Esophagus muscularis mucosa (tissue), 4 donors: ENCODE data around the gene AFAP1L1. TPM values are rescaled to one million over a fixed set of nuclear protein-coding genes. Genes with fewer than 3 reads are reported as not detected.

Experiments
- DNase-seq: peaks from one replicate; pipeline ENCODE4 v3.0.0-alpha.2; 2017; ENCODE audit errors: extremely low spot score
- H3K27ac ChIP-seq, 4 donors: fragments of 200-600 bp; sonication (generic); replicated peaks in 1 of 4; 1 replicate in 3 of 4; 2 replicates in 1 of 4; pipeline ENCODE4 v1.5.1; 2016 to 2019; ENCODE audit warnings: mild to moderate bottlenecking in 1 of 4
- H3K27me3 ChIP-seq, 4 donors: fragments of 200-600 bp; sonication (generic); one replicate each; pipeline versions ENCODE4 v1.5.1 to v1.6.0; 2016 to 2019
- H3K36me3 ChIP-seq, 4 donors: fragments of 200-600 bp; sonication (generic); one replicate each; pipeline ENCODE4 v1.5.1; 2016 to 2019
- H3K4me1 ChIP-seq, 4 donors: fragments of 200-600 bp; sonication (generic); one replicate each; pipeline ENCODE4 v1.5.1; 2016 to 2019
- H3K4me3 ChIP-seq, 4 donors: fragments of 200-600 bp; sonication (generic); 1 replicate in 2 of 4; 2 replicates in 2 of 4; pipeline ENCODE4 v1.5.1; 2016 to 2019; ENCODE audit warnings: mild to moderate bottlenecking in 4 of 4, moderate library complexity in 1 of 4
- H3K9me3 ChIP-seq, 4 donors: fragments of 200-600 bp; sonication (generic); 1 replicate in 3 of 4; 2 replicates in 1 of 4; pipeline ENCODE4 v1.5.1; 2016 to 2019
- CTCF ChIP-seq, 3 experiments: fragments of 200-600 bp in 2 of 3; fragments of 450-650 bp in 1 of 3; sonication (generic) in 2 of 3; IDR thresholded peaks; one replicate each; pipeline ENCODE4 v1.5.1; 2017 to 2019; ENCODE audit warnings: antibody characterized with exemption in 3 of 3, mild to moderate bottlenecking in 2 of 3, moderate library complexity in 1 of 3
- EP300 ChIP-seq: sonication (generic); formaldehyde crosslinking; IDR thresholded peaks from one replicate; pipeline ENCODE4 v1.6.1; 2017; ENCODE audit warnings: antibody characterized with exemption
- POLR2A ChIP-seq: fragments of 450-650 bp; IDR thresholded peaks from one replicate; pipeline ENCODE4 v1.6.1; 2017; ENCODE audit warnings: antibody characterized with exemption, moderate library complexity, mild to moderate bottlenecking, low read depth
- POLR2AphosphoS5 ChIP-seq, 2 donors: sonication (generic); formaldehyde crosslinking; IDR thresholded peaks; one replicate each; pipeline ENCODE4 v1.6.1; 2017; ENCODE audit warnings: antibody characterized with exemption in 2 of 2
- WGBS: methylation state at CpG from one replicate; pipeline ENCODE4 v1.1.5; 2018; 5-methylcytosine and 5-hydroxymethylcytosine counted together
- intact Hi-C: fragments of 100-400 bp; cut with DNase I; formaldehyde crosslinking; loops from one replicate; pipeline ENCODE4 v1.15.1; 2023
- total RNA-seq, 4 donors: library from RNA; depleted of rRNA; stranded (reverse); fragments of >200 nt; gene quantifications; one replicate each; pipeline versions ENCODE4 v1.1.0 to v1.2.1, GENCODE V29; 2016

AFAP1L1 gene
- total RNA-seq, 4 donors from 2014 or later = 10.0 to 23.8 (median 16.6) TPM

DNA sequence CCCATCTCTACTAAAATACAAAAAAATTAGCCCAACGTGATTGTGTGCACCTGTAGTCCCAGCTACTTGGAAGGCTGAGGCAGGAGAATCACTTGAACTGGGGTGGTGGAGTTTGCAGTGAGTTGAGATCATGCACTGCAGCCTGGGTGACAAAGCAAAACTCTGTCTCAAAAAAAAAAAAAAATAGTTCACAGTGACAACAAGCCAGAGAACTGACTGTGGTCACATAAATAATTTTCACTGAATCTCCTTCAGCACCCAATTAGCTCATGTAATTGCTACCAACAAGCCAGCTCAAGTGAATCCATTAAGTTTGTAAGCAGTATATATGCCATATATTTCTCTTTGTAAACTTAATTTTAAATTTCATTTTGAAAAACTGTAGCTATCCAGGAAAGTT, 14.5 kb upstream of the AFAP1L1 start:
- Histone ChIP-seq H3K27ac (no peak overlapping the region), H3K4me3 (no peak overlapping the region), H3K9me3 (no peaks in the 10 kb centered on the region), H3K27me3 (peaks cover 0 to 3% (median 0%) of the 10 kb centered on the region in 4 donors), H3K4me1 (no peaks in the 10 kb centered on the region), H3K36me3 (peaks cover 3 to 61% (median 28%) of the 10 kb centered on the region in 4 donors)
- TF ChIP-seq POLR2AphosphoS5 (IDR thresholded peaks at IDR 0.05) = no peak
- no peak for TF ChIP-seq EP300
- TF ChIP-seq POLR2A = no peak
- no peak for TF ChIP-seq CTCF (IDR thresholded peaks at IDR 0.05)
- DNase-seq = no peak
- intact Hi-C loops = no loop called here
- 67% methylated on average over 1 of the region's 1 CpG for WGBS

- Histone ChIP-seq H3K4me3 (no peak overlapping the region), H3K27me3 (peaks cover 0 to 12% (median 0%) of the 10 kb centered on the region in 4 donors), H3K36me3 (peaks cover 0 to 51% (median 21%) of the 10 kb centered on the region in 4 donors), H3K9me3 (no peaks in the 10 kb centered on the region), H3K27ac (no peak overlapping the region), H3K4me1 (no peaks in the 10 kb centered on the region)
- no peak for DNase-seq
- intact Hi-C loops = no loop called here
- no peak for TF ChIP-seq EP300
- 75% methylated on average over 10 of the region's 10 CpGs for WGBS
These were observed 13.6 kb upstream of the AFAP1L1 start for GRCh38 chr5:149257889-149258705.

- Histone ChIP-seq H3K4me1 (peaks cover 0 to 4% (median 0%) of the 10 kb centered on the region in 4 donors), H3K27me3 (peaks cover 0 to 25% (median 0%) of the 10 kb centered on the region in 4 donors), H3K36me3 (peaks cover 0 to 31% (median 9%) of the 10 kb centered on the region in 4 donors), H3K9me3 (no peaks in the 10 kb centered on the region), H3K27ac (no peak overlapping the region), H3K4me3 (no peak overlapping the region)
- 78% methylated on average over 1 of the region's 1 CpG for WGBS
- intact Hi-C loops = no loop called here
- no peak for DNase-seq
- TF ChIP-seq POLR2A (no peak), EP300 (no peak), CTCF (IDR thresholded peaks at IDR 0.05) (no peak), POLR2AphosphoS5 (IDR thresholded peaks at IDR 0.05) (no peak)
These were observed 10.9 kb upstream of the AFAP1L1 start for GRCh38 chr5:149260761-149261160.

DNA sequence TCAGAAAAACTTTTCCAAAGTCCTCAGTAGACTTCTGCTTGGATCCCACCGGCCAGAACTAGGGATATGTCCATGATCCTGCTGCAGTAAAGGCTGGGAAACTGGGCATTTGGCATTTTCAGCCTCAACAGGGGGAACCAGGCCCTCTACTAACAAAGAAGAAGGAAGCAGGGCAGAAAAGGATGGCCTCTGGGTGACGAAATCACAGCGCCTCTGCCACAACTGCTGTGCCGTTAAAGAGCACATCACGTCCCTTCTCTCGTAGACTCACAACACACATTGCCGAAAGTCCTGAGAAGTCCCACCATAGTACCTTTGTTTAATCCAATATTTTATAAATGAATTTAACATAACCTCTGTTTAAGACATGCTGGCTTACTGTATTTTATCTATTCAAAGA, 10.4 kb upstream of the AFAP1L1 start:
- no peak for DNase-seq
- Histone ChIP-seq H3K36me3 (peaks cover 0 to 26% (median 6%) of the 10 kb centered on the region in 4 donors), H3K27me3 (peaks cover 0 to 25% (median 0%) of the 10 kb centered on the region in 4 donors), H3K9me3 (no peaks in the 10 kb centered on the region), H3K4me3 (no peak overlapping the region), H3K4me1 (peaks cover 0 to 9% (median 0%) of the 10 kb centered on the region in 4 donors), H3K27ac (no peak overlapping the region)
- 72% methylated on average over 7 of the region's 7 CpGs for WGBS
- TF ChIP-seq POLR2AphosphoS5 (IDR thresholded peaks at IDR 0.05) = no peak
- no peak for TF ChIP-seq POLR2A
- TF ChIP-seq EP300 = no peak
- TF ChIP-seq CTCF (IDR thresholded peaks at IDR 0.05) = no peak
- intact Hi-C loops = no loop called here

GRCh38 chr5:149262315-149262714, 9.3 kb upstream of the AFAP1L1 start:
- DNase-seq = no peak
- Histone ChIP-seq H3K27me3 (peaks cover 0 to 25% (median 0%) of the 10 kb centered on the region in 4 donors), H3K4me3 (no peak overlapping the region), H3K27ac (no peak overlapping the region), H3K4me1 (peaks cover 0 to 10% (median 0%) of the 10 kb centered on the region in 4 donors), H3K9me3 (no peaks in the 10 kb centered on the region), H3K36me3 (peaks cover 0 to 19% (median 5%) of the 10 kb centered on the region in 4 donors)
- TF ChIP-seq POLR2A (no peak), EP300 (no peak), CTCF (IDR thresholded peaks at IDR 0.05) (no peak), POLR2AphosphoS5 (IDR thresholded peaks at IDR 0.05) (no peak)
- intact Hi-C loops = no loop called here
- 71% methylated on average over 4 of the region's 4 CpGs for WGBS
